ENCODE measurements around the gene FAM53B.

The FAM53B gene

DNA sequence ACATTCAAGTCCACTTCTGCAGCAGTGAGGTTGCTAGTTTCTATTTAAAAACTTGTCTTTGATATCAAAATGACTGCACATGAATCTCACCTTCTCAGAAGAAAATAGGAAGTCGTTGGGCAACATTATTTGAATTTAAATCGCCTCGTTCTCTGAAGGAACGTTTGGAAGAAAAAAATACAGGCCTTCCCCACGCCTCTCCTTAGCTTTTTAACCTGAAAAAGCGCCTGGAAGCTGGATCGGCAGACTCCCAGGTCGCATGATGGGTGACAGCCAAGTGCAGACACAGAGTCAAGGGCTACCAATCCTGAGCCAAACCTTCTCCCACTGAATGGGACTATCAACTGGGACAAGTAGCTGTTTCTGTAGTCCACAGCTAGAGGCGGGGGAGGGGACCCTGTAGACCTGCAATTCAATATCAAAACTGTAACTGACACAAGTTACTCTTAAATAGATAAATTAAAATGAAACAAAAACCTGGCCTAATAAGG, 2.2 kb downstream of the FAM53B start:
- DNase-seq (ENCODE audit: low spot score) = no peak

DNA sequence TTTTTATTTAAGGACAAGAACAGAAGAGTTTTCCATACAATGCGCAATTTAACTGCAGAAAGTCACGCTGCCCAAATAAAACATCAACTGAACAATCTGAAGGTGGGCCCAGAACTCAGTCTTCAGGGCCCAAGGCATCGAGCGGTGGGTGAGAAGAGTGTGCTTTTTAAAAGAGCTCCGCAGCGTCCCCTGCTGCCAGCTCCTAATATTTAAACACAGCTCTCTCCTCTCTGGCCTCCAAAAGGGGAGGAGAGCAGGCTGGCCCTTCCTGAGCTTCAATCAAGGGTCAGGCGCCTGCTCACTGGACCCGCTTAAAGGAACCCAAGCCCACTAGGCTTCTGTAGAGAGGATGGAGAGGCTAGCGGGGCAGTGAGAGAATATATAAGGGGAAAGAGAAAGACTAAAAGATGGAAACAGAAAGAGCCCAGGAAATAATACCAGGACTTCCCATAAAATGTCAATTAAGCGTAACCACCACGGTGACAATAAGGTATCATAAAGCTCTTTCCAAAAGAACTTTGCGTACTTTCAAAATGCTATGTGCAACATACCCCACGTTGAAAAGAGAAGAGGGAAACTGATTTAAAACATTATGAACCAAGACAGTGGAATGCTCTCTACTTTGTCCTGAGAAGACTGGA, 2.8 kb downstream of the FAM53B start:
- peak; percentile 89 for DNase-seq (ENCODE audit: low spot score)

DNA sequence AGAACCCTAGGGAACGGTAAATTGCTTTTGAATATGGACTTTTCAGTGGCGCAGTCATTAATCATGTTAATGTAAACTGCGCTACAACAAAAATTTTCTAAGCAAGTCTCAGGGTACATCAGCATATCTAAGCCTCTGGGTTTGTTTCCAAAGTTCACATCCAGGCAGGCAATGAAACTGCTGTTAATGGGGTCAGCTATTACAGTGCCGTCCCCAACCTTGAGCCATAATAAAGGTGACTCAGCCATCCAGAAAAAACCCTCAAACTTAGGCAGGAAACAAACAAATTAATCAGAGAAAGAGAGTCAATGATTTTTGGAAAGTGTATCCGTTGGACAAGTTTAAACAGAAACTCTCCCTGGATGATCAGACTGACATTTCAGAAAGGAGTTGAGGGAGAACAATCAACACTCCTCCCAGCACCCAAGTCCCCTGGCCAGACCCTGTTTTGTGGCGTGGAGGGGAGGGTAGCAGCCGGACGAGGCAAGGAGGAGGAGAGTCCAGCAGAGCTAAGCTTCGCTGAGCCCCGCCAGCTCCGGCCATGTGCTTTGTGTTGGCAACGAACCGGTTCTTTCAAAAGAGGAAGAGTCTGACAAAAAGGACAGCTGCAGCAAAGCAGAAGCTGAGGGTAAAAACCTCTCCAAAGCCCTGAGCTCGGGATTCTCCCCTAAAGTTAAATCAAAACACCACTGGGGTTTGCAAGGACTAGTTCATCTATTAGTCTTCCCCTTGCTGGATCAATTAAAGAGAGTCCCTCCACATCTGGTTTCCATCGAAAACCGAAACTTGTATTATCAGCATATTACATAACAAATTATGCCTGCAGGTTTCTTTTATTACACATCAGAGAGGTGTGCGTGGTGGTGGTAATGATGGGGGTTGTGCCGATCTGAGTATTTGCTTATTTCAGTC, 3.6 kb downstream of the FAM53B start:
- DNase-seq (ENCODE audit: low spot score) = peak; percentile 43

DNA sequence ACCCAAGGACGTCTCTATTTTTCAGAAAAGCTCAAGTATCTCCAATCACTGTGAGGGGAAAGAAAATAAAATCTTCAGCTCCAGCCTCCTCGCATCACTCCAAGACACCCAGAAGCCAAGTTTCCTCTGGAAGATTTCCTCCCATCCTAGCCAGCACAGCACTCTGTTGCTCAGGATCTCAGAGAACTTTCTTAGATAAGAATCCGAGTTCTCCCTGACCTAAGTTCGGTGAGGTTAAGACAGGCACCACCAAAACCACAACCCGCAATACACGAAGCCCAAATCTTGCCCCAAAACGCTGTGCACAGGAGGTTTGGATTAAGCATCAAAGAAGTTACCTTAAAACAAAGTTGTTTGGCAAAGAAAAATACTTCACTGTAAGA, 4.2 kb downstream of the FAM53B start:
- no peak for DNase-seq (ENCODE audit: low spot score)

DNA sequence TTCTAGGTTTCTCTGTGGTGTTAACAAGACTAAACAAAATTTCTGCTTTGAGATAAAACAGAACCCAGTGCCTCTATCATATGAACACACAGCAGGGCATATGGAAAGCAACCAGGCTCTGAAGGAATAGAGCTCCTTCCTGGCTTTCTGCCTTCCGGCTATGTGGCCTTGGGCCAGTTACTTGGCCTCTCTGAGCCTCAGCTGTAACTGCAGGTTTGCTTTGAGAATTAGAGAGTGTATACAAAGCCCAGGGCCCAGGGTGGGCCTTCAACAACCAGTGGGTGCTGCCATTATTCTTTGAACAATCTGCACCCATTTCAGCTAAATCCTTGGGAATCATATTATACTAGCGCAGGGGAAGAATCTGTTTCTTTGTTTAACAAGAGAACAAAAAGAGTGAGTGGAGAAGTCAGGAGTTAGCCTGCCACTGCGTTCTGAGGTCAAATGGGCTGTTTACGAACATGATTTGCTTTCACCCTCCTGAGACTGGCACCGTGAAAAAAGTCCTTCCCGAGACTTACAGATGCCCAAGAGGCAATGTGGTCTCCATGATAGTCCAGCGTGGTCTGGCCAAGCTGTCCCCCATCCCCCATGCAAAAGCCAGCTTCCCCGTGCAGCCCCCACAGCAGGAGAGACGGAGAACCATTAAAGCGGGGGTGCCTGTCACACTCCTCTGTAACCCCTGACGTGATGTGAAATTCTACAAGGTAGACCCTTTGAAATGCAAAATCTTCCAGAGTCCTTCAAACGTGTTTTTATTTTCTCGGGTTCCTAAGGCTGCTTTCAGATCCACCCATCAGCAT, 4.9 kb downstream of the FAM53B start:
- no peak for DNase-seq (ENCODE audit: low spot score)

DNA sequence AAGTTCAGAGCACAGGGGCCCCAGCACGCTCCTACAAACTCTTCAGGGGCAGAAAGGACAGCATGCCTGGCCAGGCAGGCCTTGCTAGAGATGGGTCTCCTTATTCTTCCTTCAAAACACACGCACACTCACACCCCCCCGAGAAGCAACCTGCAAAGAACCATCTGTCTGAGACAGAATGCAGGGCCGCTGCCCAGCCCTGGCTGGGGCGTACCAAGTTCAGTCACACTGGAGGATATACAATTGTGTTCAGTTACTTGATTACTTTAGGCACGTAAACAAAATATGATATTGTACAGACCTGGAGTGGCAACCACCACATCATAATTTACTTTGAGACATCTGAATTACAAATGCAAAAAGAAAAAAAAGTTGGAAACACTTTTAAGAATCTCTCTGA, 5.7 kb downstream of the FAM53B start:
- no peak for DNase-seq (ENCODE audit: low spot score)

DNA sequence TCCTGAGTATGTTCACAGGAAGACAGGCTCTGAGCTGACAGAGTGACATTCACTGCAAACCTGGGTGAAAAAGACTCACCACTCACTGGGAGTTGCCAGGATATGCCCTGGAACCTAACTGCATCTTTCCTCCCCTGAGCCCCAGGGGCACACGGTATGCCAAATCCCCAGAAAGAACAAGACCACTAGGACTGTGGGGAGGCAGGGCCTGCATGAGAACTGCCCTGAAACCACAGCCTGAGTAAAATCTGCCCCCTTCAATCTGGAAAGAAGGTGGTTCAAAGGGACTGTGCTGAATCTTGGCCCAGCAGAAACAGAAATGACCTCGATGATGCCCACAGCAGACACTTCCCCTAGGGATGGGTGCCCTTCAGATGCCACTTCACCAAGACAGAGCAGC, 6.5 kb downstream of the FAM53B start:
- no peak for DNase-seq (ENCODE audit: low spot score)

DNA sequence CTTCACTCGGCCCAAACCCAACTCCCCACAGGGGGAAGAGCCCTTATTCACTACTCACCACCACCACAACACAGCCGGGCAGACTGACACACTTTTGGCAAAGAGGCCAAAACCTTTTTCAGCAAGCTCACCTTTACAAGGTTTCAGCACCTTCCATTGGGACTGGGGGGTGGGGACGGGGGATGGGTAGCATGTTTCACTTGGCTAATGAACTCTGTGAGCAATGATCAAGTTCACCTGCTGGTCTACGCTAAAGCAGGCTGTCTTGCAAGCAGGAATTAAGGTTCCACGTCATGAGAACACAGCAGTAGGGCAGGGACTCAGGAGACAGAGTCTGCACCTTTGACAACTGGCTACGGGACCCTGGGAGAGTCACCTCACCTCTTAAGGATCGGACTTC, 7.0 kb downstream of the FAM53B start:
- DNase-seq (ENCODE audit: low spot score) = no peak

DNA sequence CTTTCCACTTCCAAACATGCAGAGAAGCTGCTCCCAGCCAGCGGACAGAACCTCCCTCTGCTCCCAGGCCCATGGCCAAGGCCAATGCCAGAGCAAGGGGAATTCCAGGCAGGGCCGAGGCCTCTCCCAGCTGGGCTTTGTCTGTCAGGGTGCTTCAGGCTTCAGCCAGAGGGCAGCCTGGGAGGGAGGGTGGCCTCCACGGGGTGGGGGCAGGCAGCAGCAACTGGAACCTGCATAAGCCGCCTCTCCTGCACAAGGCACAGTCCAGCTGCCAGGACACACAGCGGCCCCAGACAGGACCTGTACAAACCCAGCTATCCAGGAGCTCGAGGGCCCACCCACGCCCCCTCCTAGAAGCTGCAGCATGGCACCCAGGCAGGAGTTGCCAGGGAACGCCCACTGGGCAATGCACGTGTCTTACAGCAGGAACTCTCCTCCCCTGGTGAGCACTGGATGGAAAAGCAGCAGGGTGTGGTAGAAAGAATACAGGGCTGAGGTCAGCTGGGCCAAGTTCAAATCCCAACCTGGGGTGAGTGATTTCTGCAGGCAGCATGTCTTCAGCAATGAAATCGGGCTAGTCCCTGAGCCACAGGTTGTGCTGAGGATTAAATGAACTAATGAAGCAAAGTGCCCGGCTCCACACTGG, 7.6 kb downstream of the FAM53B start:
- DNase-seq (ENCODE audit: low spot score) = peak; percentile 68

DNA sequence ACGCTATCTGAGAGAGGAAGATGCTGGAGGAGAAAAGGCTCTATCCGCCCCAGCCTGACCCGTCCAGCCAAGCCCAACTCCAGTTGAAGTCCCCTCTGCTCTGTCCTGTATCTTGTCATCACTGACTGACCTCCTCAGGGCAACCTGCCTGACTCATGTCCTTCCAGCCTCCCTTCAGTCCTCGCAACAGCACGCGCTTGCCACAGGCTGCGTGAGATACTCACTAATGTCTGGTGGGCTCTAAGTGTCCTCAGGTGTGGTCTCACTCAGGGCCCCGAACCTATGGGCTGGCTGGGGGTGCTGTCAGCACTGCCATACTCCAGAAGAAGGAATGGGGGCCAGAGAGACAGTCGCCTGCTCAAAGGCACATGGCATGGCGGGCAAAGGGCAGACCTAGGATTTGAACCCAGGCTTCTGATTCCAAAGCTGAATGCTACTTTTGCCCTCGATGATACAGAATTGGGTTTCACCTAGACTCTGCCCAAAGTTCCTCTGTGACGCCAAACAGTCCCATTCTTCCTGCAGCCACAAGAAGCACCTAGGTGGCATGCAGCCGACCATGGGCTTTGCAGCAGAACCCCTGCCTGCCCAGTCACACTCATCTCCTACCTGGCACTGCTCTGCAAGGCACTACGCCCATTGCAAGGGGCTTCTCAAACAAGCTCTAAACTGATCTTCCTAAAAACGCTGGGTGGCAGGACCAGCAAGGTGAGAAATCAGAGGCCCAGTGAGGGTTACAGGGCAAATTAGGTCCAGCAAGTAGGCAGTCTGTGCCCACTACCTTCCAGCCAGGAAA, 8.5 kb downstream of the FAM53B start:
- no peak for DNase-seq (ENCODE audit: low spot score)

DNA sequence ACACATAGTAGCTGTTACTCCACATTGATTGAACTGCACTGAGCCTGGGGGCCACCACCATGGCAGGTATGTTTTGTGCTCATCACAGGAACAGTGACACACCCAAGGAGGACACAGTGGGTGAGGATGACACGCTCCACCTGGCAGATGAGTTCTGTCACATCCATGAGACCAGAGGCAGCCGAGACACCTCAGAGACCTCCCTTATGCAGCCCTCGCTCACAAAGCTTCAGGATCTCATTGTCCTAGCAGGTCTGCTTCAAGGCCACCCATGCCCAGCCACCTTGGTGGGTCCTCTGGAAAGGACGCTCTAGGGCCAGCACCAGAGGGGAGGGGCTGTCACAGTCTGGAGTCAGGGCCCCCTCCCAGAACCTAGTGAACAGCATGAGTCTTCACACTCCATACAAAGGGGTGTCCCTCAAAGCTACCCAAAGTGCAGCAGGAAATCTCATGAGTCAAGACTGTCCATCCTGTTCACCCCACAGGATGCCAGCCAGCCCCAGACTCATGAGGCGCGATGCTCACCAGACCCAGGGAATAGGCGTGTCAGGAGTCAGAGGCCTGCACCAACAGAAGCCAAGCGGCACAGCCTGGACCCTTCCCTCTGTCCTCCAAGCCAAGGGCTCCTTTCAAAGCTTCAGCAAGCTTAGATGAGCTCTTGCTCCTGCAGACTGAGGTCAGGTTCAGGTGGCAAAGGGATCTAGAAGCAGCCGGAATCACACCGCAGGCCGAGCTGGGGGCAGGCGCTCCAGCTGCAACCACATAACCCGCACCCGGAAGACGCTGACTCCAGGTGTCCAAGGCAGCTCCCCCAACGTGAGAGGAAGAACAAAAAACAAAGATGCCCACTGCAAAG, 9.6 kb downstream of the FAM53B start:
- DNase-seq (ENCODE audit: low spot score) = no peak

DNA sequence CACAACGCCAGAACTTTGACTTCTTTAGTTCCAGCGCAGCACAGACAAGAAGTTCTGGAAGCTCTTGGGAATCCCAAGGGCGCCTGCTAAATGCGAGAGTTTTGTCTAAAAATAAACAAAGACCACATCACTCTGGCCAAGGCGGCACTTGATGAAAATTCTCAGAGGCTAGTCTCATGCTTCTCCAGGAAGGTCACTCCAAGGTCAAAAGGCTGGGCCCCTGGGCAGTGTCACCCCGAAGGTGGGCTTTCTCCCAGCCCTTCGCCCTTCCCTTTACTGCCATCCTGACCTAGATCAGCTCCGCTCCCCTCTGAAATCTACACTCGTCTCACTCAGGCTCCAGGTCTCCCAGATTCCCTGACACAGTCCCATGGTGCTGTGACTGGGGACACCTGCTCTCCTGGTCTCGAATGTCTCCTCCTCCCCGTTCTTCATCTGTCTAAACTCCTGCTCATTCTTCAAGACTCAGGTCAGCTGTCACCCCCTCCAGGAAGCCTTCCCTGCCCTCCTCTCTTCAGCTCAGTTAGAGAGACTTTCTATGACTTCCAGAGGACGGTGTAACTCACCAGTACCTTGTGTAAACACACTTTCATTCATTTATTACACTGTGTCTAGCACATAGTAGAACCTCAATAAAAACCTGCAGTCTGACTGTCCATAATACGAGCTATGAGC, 10.5 kb downstream of the FAM53B start:
- peak; percentile 41 for DNase-seq (ENCODE audit: low spot score)

DNA sequence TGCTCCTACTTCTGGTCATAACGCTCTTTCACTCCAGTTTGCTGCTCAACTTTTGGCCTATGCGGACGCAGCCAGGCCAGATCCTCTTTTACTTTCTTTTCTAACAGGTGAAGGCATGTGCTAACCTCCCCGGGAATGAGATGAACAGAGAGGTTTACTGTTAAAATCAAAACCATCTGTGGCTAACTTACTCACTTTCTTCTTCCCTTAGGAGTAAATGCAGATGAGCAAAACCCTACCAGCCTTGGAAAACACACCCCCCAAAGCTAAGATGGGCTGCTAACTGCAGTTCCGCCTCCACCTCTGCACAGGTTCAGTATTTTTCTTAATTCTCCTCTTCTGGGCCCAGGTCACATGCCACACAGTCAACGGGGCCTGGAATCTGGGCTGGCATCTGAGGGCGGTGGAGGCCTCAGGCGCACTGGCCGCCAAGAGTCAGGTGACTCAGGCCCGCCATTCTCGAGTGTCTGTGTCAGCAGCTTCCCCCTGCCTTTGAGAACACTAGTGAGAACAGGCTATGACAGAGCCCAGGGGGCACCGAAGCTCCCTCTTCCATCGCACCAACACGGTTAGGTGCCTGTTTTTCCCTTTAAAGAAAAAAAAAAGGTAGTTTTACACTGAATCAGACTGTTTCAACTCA, 11.1 kb downstream of the FAM53B start:
- peak; percentile 81 for DNase-seq (ENCODE audit: low spot score)

DNA sequence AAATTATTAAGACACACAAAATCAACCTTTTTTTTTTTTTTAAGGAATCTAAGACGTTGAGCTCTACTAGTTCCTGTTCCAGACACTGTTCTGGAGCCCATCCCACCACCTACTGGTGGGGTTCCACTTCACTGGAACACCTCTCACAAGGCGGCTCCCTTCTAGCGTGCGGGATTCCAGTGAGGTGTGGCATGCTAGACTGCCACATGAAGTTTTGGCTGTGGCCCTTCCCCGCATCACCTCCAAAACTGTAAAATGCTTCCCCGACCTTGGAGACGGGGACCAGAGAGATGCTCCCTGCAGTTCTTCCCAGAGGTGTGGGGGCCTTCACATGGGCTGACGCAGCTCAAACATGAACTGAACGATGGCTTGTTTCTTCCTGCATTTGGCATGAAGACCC, 12.6 kb downstream of the FAM53B start:
- no peak for DNase-seq (ENCODE audit: low spot score)

DNA sequence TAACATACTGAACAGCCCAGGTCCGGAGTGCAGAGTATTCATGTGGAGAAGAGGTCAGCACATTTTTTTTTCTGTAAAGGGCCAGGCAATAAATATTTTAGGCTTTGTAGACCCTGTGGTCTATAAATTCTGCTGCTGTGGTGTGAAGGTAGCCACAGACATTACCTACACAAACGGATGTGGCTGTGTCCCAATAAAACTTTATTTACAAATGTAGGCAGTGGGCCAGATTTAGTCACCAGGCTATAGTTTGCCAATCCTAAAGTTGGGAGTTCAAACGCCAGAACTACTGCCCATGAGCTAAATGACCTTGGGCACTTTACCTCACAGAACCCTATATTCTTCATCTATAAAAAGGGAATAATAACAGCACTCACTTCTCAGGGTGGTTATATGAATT, 13.4 kb downstream of the FAM53B start:
- no peak for DNase-seq (ENCODE audit: low spot score)

DNA sequence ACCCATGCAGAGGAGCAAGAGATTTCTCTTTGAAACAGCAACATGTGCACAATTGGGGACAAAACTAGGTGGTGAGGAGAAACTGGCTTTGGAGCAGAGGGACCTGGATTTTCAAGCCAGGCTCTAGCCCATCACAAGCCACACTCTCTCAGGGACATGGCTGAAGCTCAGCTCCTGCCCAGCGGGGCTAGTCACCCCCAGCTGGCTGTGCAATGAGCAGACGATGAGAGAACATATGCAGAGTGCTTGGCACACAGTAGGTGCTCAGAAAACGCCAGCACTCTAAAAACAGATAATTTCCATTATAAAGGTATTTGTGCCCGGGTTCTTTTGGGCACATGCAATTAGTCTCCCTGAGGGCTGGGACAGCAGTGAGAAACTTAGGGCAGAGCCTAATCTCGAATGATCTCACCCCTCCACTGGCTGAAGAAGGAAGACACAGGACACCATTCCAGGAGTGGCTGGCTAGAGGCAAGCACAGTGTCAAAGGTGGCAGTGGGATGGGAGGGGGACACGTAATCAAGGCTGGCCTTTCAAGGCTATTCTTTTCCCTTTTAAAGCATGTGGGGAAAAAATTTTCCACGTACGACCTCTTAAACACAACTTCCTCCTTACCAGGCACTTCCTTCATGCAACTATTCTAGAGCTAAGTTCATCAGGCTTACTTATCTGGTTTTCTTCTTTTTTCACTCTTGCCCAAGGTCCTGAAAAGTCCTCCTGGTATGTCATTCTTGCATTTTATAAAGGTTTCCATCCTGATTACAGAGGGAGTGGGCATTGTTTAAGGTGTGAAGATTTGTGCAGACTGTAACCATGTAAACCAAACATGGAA, 15.1 kb downstream of the FAM53B start:
- DNase-seq (ENCODE audit: low spot score) = no peak

DNA sequence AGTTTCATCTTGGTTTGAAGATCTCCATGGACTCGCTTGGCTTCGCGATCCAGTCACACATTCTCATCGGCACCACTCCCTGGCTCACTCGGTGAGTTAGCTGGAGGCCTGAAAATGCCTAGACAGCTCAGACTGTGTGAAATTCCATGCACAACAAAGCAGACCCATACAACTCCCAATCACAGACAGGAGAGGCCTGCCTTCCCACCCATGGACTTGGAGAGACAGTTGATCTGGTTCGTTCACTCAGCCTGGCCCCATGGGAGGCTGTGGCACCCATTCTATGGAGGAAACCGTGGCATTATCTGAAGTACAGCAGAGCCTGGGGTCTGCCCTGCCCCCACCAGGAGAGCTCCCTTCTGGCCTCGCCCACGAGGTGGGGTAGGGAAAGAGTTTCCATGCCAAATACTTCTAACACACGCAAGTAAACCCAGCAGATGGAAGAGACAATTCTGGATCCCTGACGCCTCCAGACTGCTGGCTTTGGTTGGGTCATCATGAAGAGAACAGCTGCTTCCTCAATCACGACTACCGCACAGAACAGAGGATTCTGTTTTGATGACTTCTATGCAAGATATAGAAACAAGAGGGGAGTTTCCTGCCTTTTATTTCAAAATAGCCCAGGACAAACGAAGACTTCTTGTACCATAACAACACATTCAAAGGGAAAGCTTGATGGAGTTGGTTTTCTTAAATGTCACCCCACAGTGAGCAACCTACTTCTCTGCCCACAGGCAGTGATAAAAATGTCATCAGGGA, 15.9 kb downstream of the FAM53B start:
- DNase-seq (ENCODE audit: low spot score) = no peak
